ENCODE data around the gene RTEL1. TPM values are rescaled to one million over a fixed set of nuclear protein-coding genes. Genes with fewer than 3 reads are reported as not detected.
"Not testable (repeated sequence)": the region's sequence is repeated elsewhere in the genome, so short reads cannot be mapped to it uniquely, and the experiment has no call there.

The RTEL1 gene
- total RNA-seq, 1 donor from 2014 or later, result 16.8 TPM

DNA sequence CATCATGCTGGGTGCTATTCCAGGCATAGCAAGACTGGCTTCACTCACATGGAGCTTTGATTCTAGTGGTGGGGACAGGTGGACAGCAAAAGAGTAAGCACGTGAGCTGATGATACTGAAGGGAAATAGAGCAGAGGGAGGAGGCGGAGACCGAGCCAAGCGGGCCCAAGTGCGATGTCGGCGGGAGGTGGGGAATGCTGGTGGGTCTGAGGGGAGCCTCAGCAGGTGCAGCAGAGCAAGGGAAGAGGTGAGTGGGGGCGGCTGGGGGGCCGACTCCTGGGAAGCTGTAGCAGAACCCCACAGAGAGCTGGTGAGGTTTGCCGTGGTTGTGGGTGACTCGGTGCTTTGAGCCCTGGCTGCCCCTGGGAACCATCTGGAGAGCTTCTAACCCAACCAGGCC lies 10.2 kb downstream of the RTEL1 start:
- DNase-seq (ENCODE audit: low read depth, low spot score), result no peak

DNA sequence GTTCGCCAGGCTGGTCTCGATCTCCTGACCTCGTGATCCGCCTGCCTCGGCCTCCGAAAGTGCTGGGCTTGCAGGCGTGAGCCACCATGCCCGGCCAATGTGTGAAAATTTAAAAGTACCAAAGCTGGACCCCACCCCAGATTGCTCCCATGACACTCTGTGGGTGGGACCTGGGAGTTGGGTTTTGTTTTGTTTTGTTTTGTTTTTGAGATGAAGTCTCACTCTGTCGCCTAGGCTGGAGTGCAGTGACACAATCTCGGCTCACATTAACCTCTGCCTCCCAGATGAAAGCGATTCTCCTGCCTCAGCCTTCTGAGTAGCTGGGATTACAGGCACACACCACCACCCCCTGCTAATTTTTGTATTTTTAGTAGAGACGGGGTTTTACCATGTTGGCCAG lies 13.6 kb downstream of the RTEL1 start:
- not testable (repeated sequence) for DNase-seq (ENCODE audit: low read depth, low spot score)

- DNase-seq (ENCODE audit: low read depth, low spot score), result no peak
Observed at GRCh38 chr20:63672666-63673065, 14.6 kb downstream of the RTEL1 start.

- DNase-seq (ENCODE audit: low read depth, low spot score), result no peak
Observed at GRCh38 chr20:63673951-63674350, 15.8 kb downstream of the RTEL1 start.

GRCh38 chr20:63675681-63676368 lies 17.7 kb downstream of the RTEL1 start:
- DNase-seq (ENCODE audit: low read depth, low spot score), result no peak

GRCh38 chr20:63678071-63678470 lies 20.0 kb downstream of the RTEL1 start:
- no peak for DNase-seq (ENCODE audit: low read depth, low spot score)

DNA sequence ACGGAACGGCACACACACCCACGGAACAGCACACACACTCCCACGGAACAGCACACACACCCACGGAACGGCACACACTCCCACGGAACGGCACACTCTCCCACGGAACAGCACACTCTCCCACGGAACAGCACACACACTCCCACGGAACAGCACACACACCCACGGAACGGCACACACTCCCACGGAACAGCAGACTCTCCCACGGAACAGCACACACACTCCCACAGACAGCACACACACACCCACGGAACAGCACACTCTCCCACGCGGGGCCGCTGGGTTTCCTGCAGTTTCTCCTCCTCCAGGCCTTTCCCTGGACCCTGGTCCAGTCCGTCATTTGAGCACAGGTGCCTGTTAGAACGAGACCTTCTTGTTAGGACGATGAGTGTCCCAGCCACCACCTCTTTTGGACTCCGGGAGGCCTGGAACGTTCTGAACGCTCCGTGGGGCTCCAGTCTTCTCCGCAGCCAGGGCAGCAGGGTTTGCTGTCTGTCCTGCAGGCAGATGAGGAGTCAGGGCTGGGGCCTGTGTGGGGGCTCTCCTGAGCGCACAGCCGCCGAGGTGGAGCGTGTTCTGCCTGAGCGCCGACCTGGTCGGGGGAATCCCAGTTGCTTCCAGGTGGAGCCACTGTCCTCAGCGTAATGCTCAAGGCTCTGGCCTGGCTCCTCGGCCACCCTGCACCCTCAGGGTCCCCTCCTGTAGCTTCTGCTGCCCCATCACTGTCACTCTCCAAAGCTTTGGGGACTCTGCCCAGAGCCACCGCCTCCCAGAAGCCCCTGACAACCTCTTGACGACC lies 20.8 kb downstream of the RTEL1 start:
- DNase-seq (ENCODE audit: low read depth, low spot score), result no peak

DNA sequence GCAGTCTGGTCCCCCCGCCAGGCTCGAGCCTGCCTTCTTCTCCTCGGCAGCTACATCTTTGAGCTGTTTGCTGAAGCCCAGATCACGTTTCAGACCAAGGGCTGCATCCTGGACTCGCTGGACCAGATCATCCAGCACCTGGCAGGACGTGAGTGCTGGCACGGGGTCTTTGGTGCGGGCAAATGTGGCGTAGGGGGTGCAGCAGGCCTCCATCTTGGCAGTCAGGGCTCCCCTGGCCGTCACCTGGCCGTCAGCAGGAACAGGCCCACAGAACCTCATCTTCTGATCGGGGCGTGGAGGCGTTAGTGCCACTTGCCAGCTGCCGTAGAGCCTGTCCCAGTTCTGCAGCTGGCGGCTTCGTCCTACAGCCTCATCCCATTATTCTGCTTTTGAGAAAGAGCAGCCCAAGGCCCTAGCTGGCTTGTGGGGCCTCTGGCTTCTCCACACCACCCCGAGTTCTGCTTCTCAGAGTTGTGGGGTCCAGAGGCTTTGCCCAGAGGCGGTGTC lies 21.7 kb downstream of the RTEL1 start:
- DNase-seq (ENCODE audit: low read depth, low spot score), result no peak

DNA sequence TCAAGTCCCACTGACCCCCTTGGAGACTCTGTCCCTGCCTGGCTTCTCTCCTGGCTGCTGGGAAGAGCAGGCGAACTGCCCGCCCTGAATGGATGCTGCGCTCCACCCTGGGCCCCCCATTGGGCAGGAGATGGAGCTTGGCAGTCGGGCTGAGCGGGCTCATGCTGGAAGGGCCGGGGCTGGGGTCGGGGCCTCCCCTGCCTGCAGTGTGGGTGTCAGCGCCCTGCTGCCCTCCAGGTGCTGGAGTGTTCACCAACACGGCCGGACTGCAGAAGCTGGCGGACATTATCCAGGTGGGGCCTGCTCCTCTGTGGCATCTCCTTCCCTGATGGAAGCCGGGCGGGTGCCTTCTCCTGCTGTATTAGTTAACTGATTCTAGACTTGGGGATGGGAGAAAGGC lies 22.3 kb downstream of the RTEL1 start:
- DNase-seq (ENCODE audit: low read depth, low spot score), result no peak

DNA sequence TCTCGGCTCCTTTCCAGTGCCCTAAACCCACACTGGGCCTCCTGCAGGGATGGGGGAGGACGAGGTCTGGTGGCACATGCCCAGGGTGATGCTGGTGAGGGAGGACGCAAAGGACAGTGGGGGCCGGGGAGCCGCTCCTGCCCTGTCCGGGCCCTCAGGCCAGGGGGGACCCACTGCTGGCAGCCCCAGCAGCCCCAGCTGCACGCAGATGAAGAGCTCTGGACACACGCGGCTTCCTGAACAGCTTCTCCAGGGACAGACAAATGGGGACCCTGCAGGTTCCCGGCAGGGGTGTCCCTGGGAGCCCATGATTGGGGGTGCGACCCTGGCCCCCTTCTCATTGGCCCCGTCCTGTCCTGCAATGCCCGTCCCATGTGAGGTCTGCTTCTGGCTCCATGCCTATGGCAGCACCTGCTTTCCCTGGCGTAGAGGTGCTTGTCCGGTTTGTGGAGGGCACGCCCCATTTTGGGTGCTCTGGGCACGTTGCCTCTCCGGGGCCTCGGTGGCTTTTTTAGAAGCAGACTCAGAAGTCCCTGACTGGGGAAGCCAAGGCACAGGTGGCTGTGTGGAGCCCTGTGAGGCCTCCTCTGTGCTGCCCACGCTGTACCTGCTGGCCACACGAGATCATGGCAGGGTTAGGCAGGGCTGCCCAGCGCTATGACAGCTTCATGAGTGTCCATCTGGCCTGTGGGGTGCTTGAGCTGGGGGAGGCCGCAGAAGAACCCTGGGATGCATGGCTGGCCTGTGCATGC lies 22.9 kb downstream of the RTEL1 start:
- no peak for DNase-seq (ENCODE audit: low read depth, low spot score)

DNA sequence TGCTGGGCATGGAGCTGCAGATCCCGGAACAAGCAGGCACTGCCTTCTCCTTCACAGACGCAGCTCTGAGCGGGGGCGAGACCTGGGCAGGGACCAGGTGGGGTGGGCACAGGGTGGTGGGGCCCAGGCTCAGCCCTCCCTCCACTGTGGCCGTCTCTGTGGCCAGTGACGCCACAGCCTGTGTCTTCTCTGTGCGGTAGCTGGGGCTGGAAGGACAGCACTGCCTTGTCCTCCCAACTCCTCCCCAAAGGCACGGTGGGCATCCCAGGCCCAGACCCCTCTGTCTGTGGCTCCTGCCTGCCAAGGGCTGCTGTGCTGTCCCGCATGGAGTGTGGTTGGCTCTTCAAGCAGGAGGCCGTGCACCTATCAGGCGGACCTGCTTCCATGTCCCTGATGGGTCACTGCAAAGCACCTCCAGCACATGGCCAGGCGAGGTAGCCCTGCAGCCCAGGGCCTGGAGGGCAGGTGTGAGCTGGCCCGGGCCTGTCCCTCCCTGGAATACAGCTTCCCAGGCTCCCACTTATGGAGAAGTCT lies 23.6 kb downstream of the RTEL1 start:
- no peak for DNase-seq (ENCODE audit: low read depth, low spot score)

GRCh38 chr20:63682384-63683139 lies 24.4 kb downstream of the RTEL1 start:
- DNase-seq (ENCODE audit: low read depth, low spot score), result peak; percentile 94

- DNase-seq (ENCODE audit: low read depth, low spot score), result no peak
Observed at GRCh38 chr20:63685269-63686026, 27.3 kb downstream of the RTEL1 start.

DNA sequence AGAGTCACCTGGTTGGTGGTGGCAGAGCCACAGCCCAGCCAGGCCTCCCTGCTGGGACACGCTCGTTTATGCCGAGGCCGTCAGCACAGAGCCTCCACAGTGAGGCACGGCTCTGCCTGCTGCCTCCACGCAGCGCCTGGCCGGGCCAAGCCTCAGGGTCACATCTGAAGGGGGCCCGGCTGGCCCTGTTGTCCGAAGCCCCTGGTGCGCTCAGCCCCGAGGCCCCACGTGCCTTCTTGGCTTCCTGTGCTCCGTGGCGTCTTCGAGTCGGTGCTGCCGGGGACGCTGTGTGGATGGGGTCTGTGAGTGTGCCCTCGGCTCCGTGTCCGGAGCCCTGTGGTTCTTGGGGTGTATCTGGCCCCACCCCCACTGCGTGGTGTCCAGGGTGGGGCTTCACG lies 28.0 kb downstream of the RTEL1 start:
- DNase-seq (ENCODE audit: low read depth, low spot score), result no peak

DNA sequence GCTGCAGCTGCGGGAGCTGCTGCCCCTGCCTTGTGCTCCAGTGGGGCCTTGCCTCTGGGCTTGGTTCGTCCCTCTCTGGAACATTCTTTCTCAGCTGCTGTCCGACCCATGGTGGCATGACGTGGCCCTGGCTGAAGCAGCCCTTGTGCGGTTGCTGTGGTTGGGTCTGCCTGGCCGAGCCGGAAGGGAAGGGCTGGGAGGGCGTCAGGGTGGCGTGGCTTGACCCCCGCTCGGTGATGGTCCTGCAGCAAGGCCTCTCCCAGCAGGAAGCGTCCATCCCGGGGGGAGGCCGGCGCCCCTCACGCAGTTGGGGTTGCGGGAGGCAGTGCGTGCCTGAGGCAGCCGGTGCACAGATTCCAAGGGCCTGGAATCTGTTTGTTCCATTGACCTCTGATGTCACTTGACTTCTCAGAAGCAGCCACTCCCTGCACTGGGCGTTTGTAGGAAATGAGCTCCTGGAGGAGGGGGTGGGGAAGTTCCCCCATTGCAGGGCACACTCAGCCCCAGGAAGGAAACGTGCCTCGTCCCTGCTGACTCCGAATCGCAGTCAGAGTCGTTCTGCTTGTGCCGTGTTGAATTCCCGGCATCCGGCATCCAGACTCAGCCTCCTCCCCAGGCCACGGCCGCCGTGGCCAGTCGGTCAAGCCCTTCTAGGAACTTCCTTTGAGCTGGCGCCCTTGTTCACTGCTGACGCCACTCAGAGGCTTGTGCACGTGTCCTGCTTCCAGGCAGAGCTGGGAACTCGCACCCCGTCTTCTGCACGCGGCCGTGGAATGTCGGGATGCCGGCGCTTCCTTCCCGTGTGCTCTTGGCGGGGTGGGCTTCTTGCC lies 28.6 kb downstream of the RTEL1 start:
- peak; percentile 85 for DNase-seq (ENCODE audit: low read depth, low spot score)

DNA sequence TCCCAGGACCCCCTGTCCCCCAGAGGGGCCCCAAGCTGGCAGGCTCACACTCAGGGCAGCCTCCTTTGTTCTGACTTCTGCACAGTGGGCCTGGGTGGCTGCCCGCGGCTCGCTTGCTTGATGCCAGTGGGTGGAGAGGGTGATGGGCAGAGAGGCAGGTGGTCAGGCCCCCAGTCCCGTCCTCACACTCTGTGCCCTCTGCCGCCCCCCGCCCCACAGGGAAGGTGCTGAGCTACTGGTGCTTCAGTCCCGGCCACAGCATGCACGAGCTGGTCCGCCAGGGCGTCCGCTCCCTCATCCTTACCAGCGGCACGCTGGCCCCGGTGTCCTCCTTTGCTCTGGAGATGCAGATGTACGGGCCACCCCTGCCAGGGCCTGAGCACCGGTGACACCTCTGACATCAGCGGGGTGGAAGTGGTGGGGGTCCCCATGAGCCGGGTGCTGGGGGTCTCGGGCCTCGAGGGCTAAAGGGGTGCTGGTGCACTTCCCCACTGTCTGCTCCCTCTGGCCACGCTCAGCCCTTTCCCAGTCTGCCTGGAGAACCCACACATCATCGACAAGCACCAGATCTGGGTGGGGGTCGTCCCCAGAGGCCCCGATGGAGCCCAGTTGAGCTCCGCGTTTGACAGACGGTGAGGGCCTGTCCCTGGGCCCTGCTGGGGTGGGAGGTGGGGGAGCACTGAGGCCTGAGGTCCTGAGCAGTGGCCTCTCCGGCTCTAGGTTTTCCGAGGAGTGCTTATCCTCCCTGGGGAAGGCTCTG lies 29.5 kb downstream of the RTEL1 start:
- no peak for DNase-seq (ENCODE audit: low read depth, low spot score)

- no peak for DNase-seq (ENCODE audit: low read depth, low spot score)
Observed at GRCh38 chr20:63688228-63689045, 30.3 kb downstream of the RTEL1 start.

Data from pulmonary artery endothelial cell (primary cell).